ENCODE measurements around the gene PPP1R3C. TPM values are rescaled to one million over a fixed set of nuclear protein-coding genes. Genes with fewer than 3 reads are reported as not detected.

Gene PPP1R3C
- total RNA-seq, 2 experiments from 2014 or later: 0.07 TPM; not detected in 1

GRCh38 chr10:91627344-91628102 lies 5.3 kb downstream of the PPP1R3C start:
- intact Hi-C loops (cut with micrococcal nuclease): no loop called here
- Mint-ChIP-seq H3K9me3 (peaks cover 5% of the 10 kb centered on the region), H3K4me1 (ENCODE audit: low read depth) (no peaks in the 10 kb centered on the region), H3K4me3 (no peak overlapping the region), H3K27ac (no peak overlapping the region), H3K36me3 (no peaks in the 10 kb centered on the region), H3K27me3 (peaks cover 30% of the 10 kb centered on the region)
- CTCF ChIA-PET: interaction anchor here (2.1 kb wide), 1 partner anchor 8 kb away, joined by 7 read pairs; no protein-coding TSS in a partner anchor
- POLR2A ChIA-PET: no interaction called here
- DNase-seq: no peak

DNA sequence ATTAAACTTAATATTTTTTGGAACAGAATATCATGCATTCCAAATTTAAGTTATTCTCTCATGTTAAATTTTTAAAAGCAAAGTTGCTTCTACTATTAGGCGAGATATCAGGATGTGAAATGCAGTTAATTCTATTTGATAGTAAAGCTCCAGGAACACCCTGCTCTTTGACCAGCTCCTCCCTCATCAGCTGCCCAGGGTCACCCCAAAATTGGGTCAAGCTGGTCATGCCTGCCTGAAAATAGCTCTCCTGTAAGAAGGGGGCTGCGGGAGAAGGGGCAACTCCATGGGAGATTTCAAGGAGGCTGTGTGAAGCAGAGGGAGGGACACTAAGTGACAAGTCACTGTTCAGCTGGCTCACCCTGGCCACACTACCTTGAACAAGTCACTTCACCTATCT lies 5.9 kb downstream of the PPP1R3C start:
- ChIA-PET CTCF (interaction anchor here (1.1 to 2.1 kb wide), 2 partner anchors 9 to 328 kb away, joined by 3 to 7 read pairs; no protein-coding TSS in a partner anchor), POLR2A (no interaction called here)
- Mint-ChIP-seq H3K9me3 (peaks cover 6% of the 10 kb centered on the region), H3K4me1 (ENCODE audit: low read depth) (no peaks in the 10 kb centered on the region), H3K27me3 (peaks cover 26% of the 10 kb centered on the region), H3K27ac (no peak overlapping the region), H3K36me3 (no peaks in the 10 kb centered on the region), H3K4me3 (no peak overlapping the region)
- intact Hi-C loops (cut with micrococcal nuclease): no loop called here
- no peak for DNase-seq

DNA sequence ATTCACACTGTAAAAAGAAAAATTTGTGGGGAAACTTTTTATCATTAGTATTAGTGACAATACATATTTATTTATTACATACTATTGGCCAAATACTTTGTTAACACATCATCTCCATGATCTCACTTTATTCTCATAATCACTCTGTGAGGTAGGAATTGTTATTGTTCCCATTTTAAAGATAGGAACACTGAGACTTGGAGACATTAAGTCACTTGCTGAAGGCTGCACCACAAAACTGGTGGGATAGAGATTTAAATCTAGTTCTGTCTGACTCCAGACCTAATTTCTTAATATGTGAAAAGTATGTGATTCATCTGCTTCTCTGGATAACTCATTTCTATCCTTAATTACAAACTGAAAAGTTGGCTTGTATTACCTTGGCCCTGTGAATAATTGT lies 8.2 kb downstream of the PPP1R3C start:
- peaks cover 18% of the 10 kb centered on the region for H3K27me3 Mint-ChIP-seq
- no peak overlapping the region for H3K27ac Mint-ChIP-seq
- no peaks in the 10 kb centered on the region for H3K36me3 Mint-ChIP-seq

DNA sequence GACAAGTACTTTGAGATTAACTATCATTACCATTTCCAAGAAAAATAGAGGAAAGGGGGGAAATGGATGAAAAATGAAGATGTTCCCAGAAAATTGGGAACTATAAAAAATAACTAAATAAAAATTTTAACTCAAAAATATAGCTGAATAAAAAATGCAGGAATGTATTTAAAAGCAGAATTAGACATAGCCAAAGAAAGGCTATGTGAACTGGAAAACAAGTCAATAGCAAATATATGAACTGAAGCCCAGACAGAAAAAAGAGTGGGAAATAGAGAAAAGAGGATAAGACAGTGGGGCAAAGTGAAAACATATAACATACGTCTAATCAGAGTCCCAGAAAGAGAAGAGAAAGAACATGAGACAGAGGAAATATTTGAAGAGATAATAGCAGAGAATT lies 10.3 kb downstream of the PPP1R3C start:
- Mint-ChIP-seq H3K9me3 (peaks cover 6% of the 10 kb centered on the region), H3K4me1 (ENCODE audit: low read depth) (no peaks in the 10 kb centered on the region), H3K27ac (no peak overlapping the region), H3K36me3 (no peaks in the 10 kb centered on the region), H3K4me3 (no peak overlapping the region), H3K27me3 (peaks cover 21% of the 10 kb centered on the region)
- intact Hi-C loops (cut with micrococcal nuclease): no loop called here
- POLR2A ChIA-PET: no interaction called here
- DNase-seq: no peak
- CTCF ChIA-PET: no interaction called here

More for the DNA sequence above, 8.2 kb downstream of the PPP1R3C start:
- POLR2A ChIA-PET: no interaction called here
- CTCF ChIA-PET: no interaction called here
- intact Hi-C loops (cut with micrococcal nuclease): no loop called here
- no peak for DNase-seq
- Mint-ChIP-seq H3K4me3 (no peak overlapping the region), H3K9me3 (peaks cover 6% of the 10 kb centered on the region), H3K4me1 (ENCODE audit: low read depth) (no peaks in the 10 kb centered on the region)

DNA sequence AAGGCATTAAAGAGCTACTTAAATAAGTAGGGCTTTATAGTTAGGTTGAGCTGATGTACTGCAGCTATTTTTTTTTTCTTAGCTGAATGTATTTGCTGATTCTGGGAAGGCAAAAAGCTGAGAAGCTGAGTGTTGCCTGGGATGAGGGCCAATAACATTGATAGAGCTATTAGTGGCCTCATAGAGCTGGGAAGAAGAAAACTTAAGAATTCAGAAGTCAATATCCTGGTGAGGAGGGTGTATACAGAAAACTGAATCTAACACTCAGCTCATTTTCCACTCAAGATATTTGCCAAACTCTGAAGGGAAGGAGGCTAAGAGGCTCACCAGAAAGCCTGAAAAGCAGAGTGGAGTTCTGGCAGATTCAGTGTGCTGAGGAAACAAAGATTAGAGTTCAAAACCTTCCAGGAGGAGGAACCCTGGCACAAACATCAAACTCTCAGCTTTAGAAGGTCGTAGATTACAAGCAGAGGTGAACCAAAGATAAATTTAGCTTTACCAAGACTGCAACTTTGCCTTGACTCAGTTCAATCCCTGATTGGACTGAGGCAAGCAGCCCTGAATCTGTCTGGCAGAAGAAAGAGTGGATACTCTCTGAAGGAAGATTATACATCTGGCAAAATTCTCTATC lies 11.3 kb downstream of the PPP1R3C start:
- ChIA-PET POLR2A (no interaction called here), CTCF (interaction anchor here (0.6 to 1.9 kb wide), 5 partner anchors 8 to 522 kb away, joined by 3 to 6 read pairs (median 5); partner anchors contain the start of gene PPP1R3C)
- Mint-ChIP-seq H3K36me3 (no peaks in the 10 kb centered on the region), H3K4me1 (ENCODE audit: low read depth) (no peaks in the 10 kb centered on the region), H3K27me3 (peaks cover 24% of the 10 kb centered on the region), H3K27ac (no peak overlapping the region), H3K4me3 (no peak overlapping the region), H3K9me3 (peaks cover 6% of the 10 kb centered on the region)
- intact Hi-C loops (cut with micrococcal nuclease): no loop called here
- no peak for DNase-seq

- peaks cover 16% of the 10 kb centered on the region for H3K27me3 Mint-ChIP-seq
- CTCF ChIA-PET: no interaction called here
- H3K27ac Mint-ChIP-seq: no peak overlapping the region
- POLR2A ChIA-PET: no interaction called here
- H3K4me1 Mint-ChIP-seq (ENCODE audit: low read depth): no peaks in the 10 kb centered on the region
- intact Hi-C loops (cut with micrococcal nuclease): no loop called here
- H3K36me3 Mint-ChIP-seq: no peaks in the 10 kb centered on the region
- no peaks in the 10 kb centered on the region for H3K9me3 Mint-ChIP-seq
- no peak for DNase-seq
- no peak overlapping the region for H3K4me3 Mint-ChIP-seq
Measured at GRCh38 chr10:91617072-91617609, 15.7 kb downstream of the PPP1R3C start.

- POLR2A ChIA-PET: no interaction called here
- Mint-ChIP-seq H3K36me3 (no peaks in the 10 kb centered on the region), H3K4me1 (ENCODE audit: low read depth) (no peaks in the 10 kb centered on the region), H3K27ac (no peak overlapping the region), H3K4me3 (no peak overlapping the region), H3K27me3 (peaks cover 14% of the 10 kb centered on the region), H3K9me3 (no peaks in the 10 kb centered on the region)
- DNase-seq: no peak
- CTCF ChIA-PET: no interaction called here
- intact Hi-C loops (cut with micrococcal nuclease): no loop called here
Measured at GRCh38 chr10:91616137-91616536, 16.7 kb downstream of the PPP1R3C start.

- no peak overlapping the region for H3K27ac Mint-ChIP-seq
- POLR2A ChIA-PET: no interaction called here
- intact Hi-C loops (cut with micrococcal nuclease): no loop called here
Measured at GRCh38 chr10:91614225-91614624, 18.6 kb downstream of the PPP1R3C start.

GRCh38 chr10:91613411-91614187 lies 19.3 kb downstream of the PPP1R3C start:
- no peak overlapping the region for H3K4me3 Mint-ChIP-seq
- POLR2A ChIA-PET: no interaction called here

More at GRCh38 chr10:91614225-91614624, 18.6 kb downstream of the PPP1R3C start:
- CTCF ChIA-PET: interaction anchor here (1.4 kb wide), 1 partner anchor 20 kb away, joined by 6 read pairs; no protein-coding TSS in a partner anchor
- peaks cover 7% of the 10 kb centered on the region for H3K27me3 Mint-ChIP-seq
- DNase-seq: no peak
- no peaks in the 10 kb centered on the region for H3K4me1 Mint-ChIP-seq (ENCODE audit: low read depth)
- H3K4me3 Mint-ChIP-seq: no peak overlapping the region
- H3K9me3 Mint-ChIP-seq: no peaks in the 10 kb centered on the region
- no peaks in the 10 kb centered on the region for H3K36me3 Mint-ChIP-seq

GRCh38 chr10:91610919-91611318 lies 22.0 kb downstream of the PPP1R3C start:
- Mint-ChIP-seq H3K36me3 (no peaks in the 10 kb centered on the region), H3K4me1 (ENCODE audit: low read depth) (no peaks in the 10 kb centered on the region), H3K4me3 (no peak overlapping the region), H3K27me3 (peaks cover 1% of the 10 kb centered on the region), H3K9me3 (peaks cover 4% of the 10 kb centered on the region), H3K27ac (no peak overlapping the region)
- intact Hi-C loops (cut with micrococcal nuclease): no loop called here
- CTCF ChIA-PET: interaction anchor here (0.6 to 0.9 kb wide), 2 partner anchors 33 to 293 kb away, joined by 3 to 4 read pairs; no protein-coding TSS in a partner anchor
- DNase-seq: no peak
- POLR2A ChIA-PET: no interaction called here

More at GRCh38 chr10:91613411-91614187, 19.3 kb downstream of the PPP1R3C start:
- no peaks in the 10 kb centered on the region for H3K4me1 Mint-ChIP-seq (ENCODE audit: low read depth)
- DNase-seq: no peak
- intact Hi-C loops (cut with micrococcal nuclease): no loop called here
- no peaks in the 10 kb centered on the region for H3K36me3 Mint-ChIP-seq
- peaks cover 4% of the 10 kb centered on the region for H3K27me3 Mint-ChIP-seq
- H3K27ac Mint-ChIP-seq: no peak overlapping the region
- CTCF ChIA-PET: interaction anchor here (0.8 to 1.4 kb wide), 2 partner anchors 8 to 21 kb away, joined by 3 to 6 read pairs; no protein-coding TSS in a partner anchor
- H3K9me3 Mint-ChIP-seq: no peaks in the 10 kb centered on the region

GRCh38 chr10:91610444-91610843 lies 22.4 kb downstream of the PPP1R3C start:
- POLR2A ChIA-PET: no interaction called here
- CTCF ChIA-PET: interaction anchor here (0.6 to 0.9 kb wide), 2 partner anchors 33 to 293 kb away, joined by 3 to 4 read pairs; no protein-coding TSS in a partner anchor
- Mint-ChIP-seq H3K4me1 (ENCODE audit: low read depth) (no peaks in the 10 kb centered on the region), H3K9me3 (peaks cover 8% of the 10 kb centered on the region), H3K27me3 (peaks cover 1% of the 10 kb centered on the region), H3K4me3 (no peak overlapping the region), H3K36me3 (no peaks in the 10 kb centered on the region), H3K27ac (no peak overlapping the region)
- DNase-seq: no peak
- intact Hi-C loops (cut with micrococcal nuclease): no loop called here
